Brain microvascular endothelial cell (primary cell): ENCODE results near the gene OSMR.

Source experiments
- DNase-seq: peaks from one replicate; pipeline ENCODE4 v3.0.0-alpha.2; 2020
- H3K27ac ChIP-seq: fragments of 250-450 bp; sonication (Bioruptor Pico); 2 replicates; pipeline ENCODE4 v1.5.1; 2020; ENCODE audit warnings: mild to moderate bottlenecking, moderate library complexity
- H3K27me3 ChIP-seq: fragments of 250-450 bp; sonication (Bioruptor Pico); replicated peaks from 2 replicates; pipeline ENCODE4 v1.5.1; 2020; ENCODE audit warnings: mild to moderate bottlenecking
- H3K36me3 ChIP-seq: fragments of 250-450 bp; sonication (Bioruptor Pico); replicated peaks from 2 replicates; pipeline ENCODE4 v1.5.1; 2020; ENCODE audit warnings: mild to moderate bottlenecking
- H3K4me3 ChIP-seq: 2 replicates; pipeline ENCODE4 v1.5.1; 2011; ENCODE audit warnings: low read depth, mild to moderate bottlenecking, control low read depth, low read length, moderate library complexity
- in situ Hi-C: cut with HindIII; loops from 2 replicates; pipeline ENCODE4 v1.10.0; 2017; ENCODE audit warnings: low sequenced_read_pairs, low pct_ligation_motif_present
- TF ChIP-seq, protein P1 (sequence below): IDR thresholded peaks from 2 replicates; pipeline ENCODE4 v1.5.1; 2011; ENCODE audit warnings: low read depth, mild to moderate bottlenecking, moderate library complexity, low read length, control low read depth, inconsistent platforms; ENCODE audit errors: missing control alignments

Gene OSMR

DNA sequence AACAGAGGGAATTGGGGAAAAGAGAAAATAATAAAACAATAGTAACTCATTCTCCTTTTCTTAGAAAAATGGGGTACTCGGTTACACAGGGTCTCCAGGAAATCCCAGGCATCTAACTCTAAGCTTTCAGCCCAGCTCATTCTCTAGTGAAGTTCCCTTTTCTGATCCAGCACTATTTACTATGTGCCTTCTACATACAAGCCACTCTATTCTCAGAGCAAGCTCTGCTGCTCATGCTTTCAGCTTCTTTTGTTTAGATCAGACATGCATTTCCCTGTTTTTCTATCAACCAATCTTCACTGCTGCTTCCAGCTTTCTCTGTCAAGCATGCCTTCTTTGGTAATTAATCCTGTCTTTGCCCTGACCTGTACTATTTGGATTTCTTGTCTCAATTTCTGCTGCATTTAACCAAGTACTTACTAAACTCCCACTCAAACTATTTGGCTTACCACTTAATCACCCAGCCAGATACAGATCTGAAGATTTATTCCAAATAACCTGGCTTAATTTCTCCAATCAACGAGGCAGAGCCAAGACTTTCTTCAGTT lies 25.3 kb downstream of the OSMR start:
- Histone ChIP-seq H3K4me3 (no peak overlapping the region), H3K27me3 (no peaks in the 10 kb centered on the region), H3K27ac (peak overlapping the region; percentile 90), H3K36me3 (no peaks in the 10 kb centered on the region)
- DNase-seq: no peak
- TF ChIP-seq, protein P1, sequence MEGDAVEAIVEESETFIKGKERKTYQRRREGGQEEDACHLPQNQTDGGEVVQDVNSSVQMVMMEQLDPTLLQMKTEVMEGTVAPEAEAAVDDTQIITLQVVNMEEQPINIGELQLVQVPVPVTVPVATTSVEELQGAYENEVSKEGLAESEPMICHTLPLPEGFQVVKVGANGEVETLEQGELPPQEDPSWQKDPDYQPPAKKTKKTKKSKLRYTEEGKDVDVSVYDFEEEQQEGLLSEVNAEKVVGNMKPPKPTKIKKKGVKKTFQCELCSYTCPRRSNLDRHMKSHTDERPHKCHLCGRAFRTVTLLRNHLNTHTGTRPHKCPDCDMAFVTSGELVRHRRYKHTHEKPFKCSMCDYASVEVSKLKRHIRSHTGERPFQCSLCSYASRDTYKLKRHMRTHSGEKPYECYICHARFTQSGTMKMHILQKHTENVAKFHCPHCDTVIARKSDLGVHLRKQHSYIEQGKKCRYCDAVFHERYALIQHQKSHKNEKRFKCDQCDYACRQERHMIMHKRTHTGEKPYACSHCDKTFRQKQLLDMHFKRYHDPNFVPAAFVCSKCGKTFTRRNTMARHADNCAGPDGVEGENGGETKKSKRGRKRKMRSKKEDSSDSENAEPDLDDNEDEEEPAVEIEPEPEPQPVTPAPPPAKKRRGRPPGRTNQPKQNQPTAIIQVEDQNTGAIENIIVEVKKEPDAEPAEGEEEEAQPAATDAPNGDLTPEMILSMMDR: no peak
- in situ Hi-C loops: no loop called here

DNA sequence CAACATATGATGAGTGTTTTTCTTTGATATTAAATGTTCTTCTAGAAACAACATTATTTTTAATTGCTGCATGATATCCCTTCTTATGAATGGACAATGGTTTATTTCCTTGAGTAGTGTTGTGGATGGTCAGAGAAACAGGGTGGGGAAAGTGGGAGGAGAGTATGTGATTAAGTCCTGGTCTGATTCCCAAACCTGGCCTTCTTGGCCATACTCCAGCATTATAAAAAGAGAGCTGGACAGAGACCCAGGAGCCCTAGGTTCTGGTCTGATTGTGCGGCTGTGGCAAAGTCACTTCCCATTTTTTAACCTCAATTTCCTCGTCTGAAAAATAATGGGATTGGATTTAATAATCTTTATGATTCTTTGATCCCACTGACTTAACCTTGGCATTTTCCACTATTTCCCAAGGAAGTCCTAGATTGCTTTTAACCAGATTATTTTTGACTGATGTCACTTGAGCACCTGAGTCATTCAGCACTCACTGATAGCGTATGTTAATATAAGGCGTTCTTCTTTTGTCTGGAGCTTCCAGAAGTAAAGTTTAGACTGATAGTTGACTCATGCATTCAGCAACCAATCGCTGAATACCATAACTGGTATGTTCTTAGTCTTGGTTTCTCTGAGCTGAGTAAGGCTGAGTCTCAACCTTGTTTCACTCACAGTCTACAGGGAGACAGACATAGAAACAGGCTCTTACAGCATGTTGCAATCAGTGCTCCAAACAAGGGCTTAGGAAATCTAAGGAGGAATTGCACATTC lies 26.2 kb downstream of the OSMR start:
- in situ Hi-C loops: no loop called here
- H3K27ac ChIP-seq: peak overlapping the region; percentile 90
- H3K36me3 ChIP-seq: no peaks in the 10 kb centered on the region
- TF ChIP-seq, protein P1: no peak
- H3K4me3 ChIP-seq: no peak overlapping the region
- H3K27me3 ChIP-seq: no peaks in the 10 kb centered on the region
- DNase-seq: peak; percentile 98

DNA sequence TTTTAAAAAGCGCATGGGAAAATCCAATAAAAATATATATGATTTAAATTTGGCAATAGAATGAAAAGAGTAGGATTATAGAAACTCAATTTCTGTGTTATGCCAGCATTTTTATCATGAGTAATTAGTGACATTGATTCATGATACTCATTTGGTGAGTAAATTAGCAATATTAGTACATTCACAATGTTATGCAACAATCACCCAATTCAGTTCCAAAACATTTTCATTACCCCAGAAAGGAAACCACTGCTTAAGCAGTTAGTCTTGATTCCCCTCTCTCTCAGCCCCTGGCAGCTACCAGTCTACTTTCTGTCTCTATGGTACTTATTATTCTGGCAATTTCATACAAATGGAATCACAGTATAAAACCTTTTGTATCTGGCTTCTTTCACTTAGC lies 27.0 kb downstream of the OSMR start:
- TF ChIP-seq, protein P1: no peak
- Histone ChIP-seq H3K27me3 (no peaks in the 10 kb centered on the region), H3K36me3 (peaks cover 5% of the 10 kb centered on the region), H3K4me3 (no peak overlapping the region), H3K27ac (peak overlapping the region; percentile 90)
- no peak for DNase-seq
- in situ Hi-C loops: no loop called here

DNA sequence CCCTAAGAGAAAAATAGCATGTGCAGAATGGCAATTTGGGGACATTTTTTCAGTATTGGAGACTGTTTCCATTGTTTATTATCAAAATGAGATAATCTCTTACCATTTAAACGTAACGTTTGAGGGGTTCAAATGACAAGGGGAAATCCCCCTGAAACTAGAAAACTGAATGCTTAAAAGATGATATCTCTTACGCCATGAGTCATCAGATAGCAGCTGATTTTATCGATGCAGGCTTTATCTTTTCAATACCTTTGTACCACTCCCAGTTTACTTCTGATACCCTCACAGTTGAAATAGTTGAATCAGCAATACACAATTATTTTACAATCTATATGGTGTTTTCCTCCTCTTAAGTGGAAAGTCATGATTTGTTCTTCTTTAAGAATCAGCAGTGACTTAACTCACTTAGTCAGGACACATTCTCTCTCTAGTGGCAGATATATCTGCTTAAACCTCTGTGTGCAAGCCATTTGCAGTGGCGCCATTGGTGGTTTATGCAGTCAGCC lies 29.2 kb downstream of the OSMR start:
- TF ChIP-seq, protein P1: no peak
- DNase-seq: no peak
- Histone ChIP-seq H3K27me3 (no peaks in the 10 kb centered on the region), H3K4me3 (no peak overlapping the region), H3K36me3 (peaks cover 11% of the 10 kb centered on the region), H3K27ac (no peak overlapping the region)
- in situ Hi-C loops: no loop called here

DNA sequence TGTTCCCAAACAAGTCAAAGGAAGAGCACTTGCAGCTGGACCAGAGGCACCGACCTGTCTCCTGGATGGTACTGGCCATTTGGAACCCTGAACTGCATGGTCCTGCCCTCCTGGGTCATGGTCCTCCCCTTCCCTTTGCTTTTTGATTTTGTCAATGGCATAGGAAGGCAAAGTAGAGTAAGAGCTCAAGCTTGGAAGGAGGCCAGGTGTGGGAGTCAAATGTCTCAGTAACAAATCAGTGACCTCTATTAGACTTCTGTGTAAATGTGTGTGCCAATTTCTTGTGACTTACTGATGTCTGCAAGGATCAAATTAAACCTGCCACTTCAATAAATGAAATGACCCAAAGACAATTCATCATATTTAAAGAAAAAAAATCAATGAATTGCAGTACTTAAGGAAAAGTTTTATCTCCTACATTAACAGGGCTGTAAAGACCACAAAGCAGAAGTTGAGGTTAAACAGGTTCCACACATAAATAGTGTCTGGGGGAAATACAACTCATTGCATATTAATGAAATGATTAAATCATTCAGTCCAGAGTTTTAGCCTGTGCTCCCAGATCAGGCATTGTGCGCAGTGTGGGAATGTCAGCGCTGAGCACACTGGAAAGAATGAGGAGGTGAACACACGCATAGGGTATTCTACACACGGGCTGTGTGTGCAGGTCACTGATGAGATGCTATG lies 32.7 kb downstream of the OSMR start:
- no peak for DNase-seq
- H3K27me3 ChIP-seq: no peaks in the 10 kb centered on the region
- TF ChIP-seq, protein P1: no peak

More for the DNA sequence above, 32.7 kb downstream of the OSMR start:
- H3K36me3 ChIP-seq: peaks cover 33% of the 10 kb centered on the region
- no peak overlapping the region for H3K4me3 ChIP-seq
- in situ Hi-C loops: no loop called here
- H3K27ac ChIP-seq: no peak overlapping the region
